Endothelial cell (in vitro differentiated cells): ENCODE results near the gene CD52. TPM values are rescaled to one million over a fixed set of nuclear protein-coding genes. Genes with fewer than 3 reads are reported as not detected.

ENCODE experiments used
- DNase-seq: peaks from one replicate; pipeline ENCODE4 v3.0.0; 2021; ENCODE audit warnings: low spot score
- H3K27ac Mint-ChIP-seq: one replicate; pipeline ENCODE4 v1.8.0; 2021; ENCODE audit warnings: mixed read lengths, inconsistent platforms; ENCODE audit not compliant: unreplicated experiment
- H3K27me3 Mint-ChIP-seq: one replicate; pipeline ENCODE4 v1.8.0; 2021; ENCODE audit warnings: mild to moderate bottlenecking, moderate library complexity, mixed read lengths, inconsistent platforms; ENCODE audit not compliant: unreplicated experiment
- H3K36me3 Mint-ChIP-seq: one replicate; pipeline ENCODE4 v1.8.0; 2021; ENCODE audit warnings: mild to moderate bottlenecking, low read depth, mixed read lengths, inconsistent platforms; ENCODE audit not compliant: unreplicated experiment
- H3K4me1 Mint-ChIP-seq: one replicate; pipeline ENCODE4 v1.8.0; 2021; ENCODE audit warnings: mild to moderate bottlenecking, mixed read lengths, inconsistent platforms; ENCODE audit not compliant: unreplicated experiment
- H3K4me3 Mint-ChIP-seq: one replicate; pipeline ENCODE4 v1.8.0; 2021; ENCODE audit warnings: mild to moderate bottlenecking, mixed read lengths, inconsistent platforms; ENCODE audit not compliant: unreplicated experiment
- H3K9me3 Mint-ChIP-seq: one replicate; pipeline ENCODE4 v1.8.0; 2021; ENCODE audit warnings: mixed read lengths, inconsistent platforms; ENCODE audit not compliant: unreplicated experiment
- total RNA-seq: library from RNA; stranded (reverse); fragmentation: NEBNext Ultra II Directional; extraction: Animal tissue kit (Norgen Biotek cat#: 25700); gene quantifications from one replicate; pipeline ENCODE4 v1.2.1, GENCODE V29; 2021; ENCODE audit not compliant: unreplicated experiment
- TF ChIP-seq, protein P1 (sequence below): fragments of 200-600 bp; sonication (generic); IDR thresholded peaks from one replicate; pipeline ENCODE4 v1.5.0; 2021; ENCODE audit warnings: antibody characterized with exemption; ENCODE audit not compliant: unreplicated experiment

Gene CD52
- total RNA-seq, 1 donor from 2014 or later, result 21.8 TPM

DNA sequence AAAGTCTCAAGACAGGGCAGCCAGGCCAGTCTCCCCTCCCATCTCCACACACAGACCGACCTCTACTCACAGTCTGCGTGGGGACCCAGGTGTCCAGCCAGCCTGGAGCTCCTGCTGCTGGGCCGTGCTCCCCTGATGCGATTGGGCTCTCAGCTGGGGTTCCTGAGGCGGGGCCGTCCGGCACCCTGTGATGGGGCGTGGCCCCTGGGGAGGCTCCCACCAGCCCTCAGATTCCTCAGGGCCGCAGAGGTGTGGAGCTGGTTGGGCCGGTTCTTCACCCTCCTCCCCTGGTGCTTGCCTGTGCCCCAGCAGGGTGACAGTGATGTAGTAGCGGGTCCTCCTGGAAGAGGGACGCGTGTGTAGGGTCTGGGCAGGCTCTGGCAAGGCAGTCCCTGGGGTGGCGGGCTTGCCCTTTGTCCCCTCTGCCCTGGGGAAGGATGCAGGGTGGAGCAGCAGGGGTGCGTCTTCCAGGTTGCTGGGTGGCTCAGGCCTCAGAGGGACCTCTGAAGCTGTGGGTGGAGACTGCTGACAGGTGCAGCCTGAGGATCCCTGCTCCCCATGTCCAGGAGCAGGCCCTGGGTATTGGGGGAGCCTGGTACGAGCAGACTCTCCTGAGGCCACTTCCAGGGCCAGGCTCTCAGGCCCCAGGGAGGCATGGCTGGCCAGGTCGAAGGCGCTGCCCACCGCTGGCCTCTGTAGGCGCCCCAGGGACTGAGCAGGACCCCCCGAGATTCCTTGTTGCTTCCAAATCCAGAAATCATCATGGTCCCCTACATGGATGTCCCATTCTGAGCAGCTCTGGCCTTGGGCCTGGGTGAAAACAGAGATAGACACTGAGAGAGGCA, 36.4 kb downstream of the CD52 start, which contains the start of gene CRYBG2:
CRYBG2 (minus strand) TSS at position 155 of the 845 bp plus-strand sequence. CDS start 7,473 bp downstream, outside the sequence.
- H3K4me3 Mint-ChIP-seq, result no peak within 1 kb of the TSS
- H3K36me3 Mint-ChIP-seq, result no peaks in the 10 kb centered on the region
- no peaks in the 10 kb centered on the region for H3K9me3 Mint-ChIP-seq
- H3K27ac Mint-ChIP-seq, result no peak within 1 kb of the TSS
- TF ChIP-seq, protein P1, sequence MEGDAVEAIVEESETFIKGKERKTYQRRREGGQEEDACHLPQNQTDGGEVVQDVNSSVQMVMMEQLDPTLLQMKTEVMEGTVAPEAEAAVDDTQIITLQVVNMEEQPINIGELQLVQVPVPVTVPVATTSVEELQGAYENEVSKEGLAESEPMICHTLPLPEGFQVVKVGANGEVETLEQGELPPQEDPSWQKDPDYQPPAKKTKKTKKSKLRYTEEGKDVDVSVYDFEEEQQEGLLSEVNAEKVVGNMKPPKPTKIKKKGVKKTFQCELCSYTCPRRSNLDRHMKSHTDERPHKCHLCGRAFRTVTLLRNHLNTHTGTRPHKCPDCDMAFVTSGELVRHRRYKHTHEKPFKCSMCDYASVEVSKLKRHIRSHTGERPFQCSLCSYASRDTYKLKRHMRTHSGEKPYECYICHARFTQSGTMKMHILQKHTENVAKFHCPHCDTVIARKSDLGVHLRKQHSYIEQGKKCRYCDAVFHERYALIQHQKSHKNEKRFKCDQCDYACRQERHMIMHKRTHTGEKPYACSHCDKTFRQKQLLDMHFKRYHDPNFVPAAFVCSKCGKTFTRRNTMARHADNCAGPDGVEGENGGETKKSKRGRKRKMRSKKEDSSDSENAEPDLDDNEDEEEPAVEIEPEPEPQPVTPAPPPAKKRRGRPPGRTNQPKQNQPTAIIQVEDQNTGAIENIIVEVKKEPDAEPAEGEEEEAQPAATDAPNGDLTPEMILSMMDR, result no peak
- peaks cover 6% of the 10 kb centered on the region for H3K27me3 Mint-ChIP-seq
- DNase-seq, result no peak
- peaks cover 25% of the 10 kb centered on the region for H3K4me1 Mint-ChIP-seq

DNA sequence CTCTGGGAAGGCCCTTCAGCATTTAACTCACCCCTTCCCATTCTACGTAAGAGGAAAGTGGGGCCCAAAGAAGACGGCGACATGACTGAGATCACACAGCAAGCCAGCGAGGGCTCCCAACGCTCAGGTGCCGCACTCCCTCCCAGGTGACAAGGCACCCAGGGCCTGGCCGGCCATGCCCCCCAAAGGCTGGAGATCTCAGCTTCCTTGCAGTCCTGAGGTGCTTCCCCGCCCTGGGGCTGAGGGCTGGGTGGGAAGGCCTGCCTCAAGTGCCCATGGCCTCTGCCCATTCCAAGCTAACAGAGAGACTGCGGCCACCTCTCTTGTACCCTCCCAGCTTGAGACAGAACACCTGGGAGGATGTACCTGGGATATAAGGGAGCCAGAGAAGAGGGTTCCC, 37.2 kb downstream of the CD52 start:
- Mint-ChIP-seq H3K27ac (no peak overlapping the region), H3K27me3 (peaks cover 7% of the 10 kb centered on the region), H3K36me3 (no peaks in the 10 kb centered on the region), H3K9me3 (no peaks in the 10 kb centered on the region), H3K4me1 (peaks cover 22% of the 10 kb centered on the region), H3K4me3 (no peak overlapping the region)
- DNase-seq, result no peak
- TF ChIP-seq, protein P1, result no peak

DNA sequence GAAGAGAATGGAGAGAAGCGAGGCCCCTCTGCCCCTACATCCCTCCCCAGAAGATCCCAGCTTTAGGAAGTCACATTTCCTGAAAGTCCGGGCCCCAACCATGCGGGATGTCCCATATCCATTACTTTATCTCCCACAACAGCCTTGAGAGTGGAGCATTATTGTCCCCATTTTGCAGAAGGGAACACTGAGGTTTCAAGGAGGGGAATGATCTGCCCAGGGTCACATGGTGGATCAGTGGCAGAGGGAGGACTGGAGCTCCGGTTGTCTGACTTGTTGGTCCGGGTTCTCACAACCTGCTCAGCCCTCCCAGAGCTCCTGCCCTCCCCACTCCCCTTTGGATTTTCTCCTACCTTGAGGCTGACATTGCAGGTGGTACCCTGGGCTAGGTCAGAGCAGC, 38.3 kb downstream of the CD52 start:
- H3K27me3 Mint-ChIP-seq, result peaks cover 12% of the 10 kb centered on the region
- no peaks in the 10 kb centered on the region for H3K9me3 Mint-ChIP-seq
- no peak overlapping the region for H3K27ac Mint-ChIP-seq
- H3K4me1 Mint-ChIP-seq, result peaks cover 17% of the 10 kb centered on the region
- TF ChIP-seq, protein P1, result no peak
- no peak overlapping the region for H3K4me3 Mint-ChIP-seq
- no peaks in the 10 kb centered on the region for H3K36me3 Mint-ChIP-seq
- no peak for DNase-seq

DNA sequence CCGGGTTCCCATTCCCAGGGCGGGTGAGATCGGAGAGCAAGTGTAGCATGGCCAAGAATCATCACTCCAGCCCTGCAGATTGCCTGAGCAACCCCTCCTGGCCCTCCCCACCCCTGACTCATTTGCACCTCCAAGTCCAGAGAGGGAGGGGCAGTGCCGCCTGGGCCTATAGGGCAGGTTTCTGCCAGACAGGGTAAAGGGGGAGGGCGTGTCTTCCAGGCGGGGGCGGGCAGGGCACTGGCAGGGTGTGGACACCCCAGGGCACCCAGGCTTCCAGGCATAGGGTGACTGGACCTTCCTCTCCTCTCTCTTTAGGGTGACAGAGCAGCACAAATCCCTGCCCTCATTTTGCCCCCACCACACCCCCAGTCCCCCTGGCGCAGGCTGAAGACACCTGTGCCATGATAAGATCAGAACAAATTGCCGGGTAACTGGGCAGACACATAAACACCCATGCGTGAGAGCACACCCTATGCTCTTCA, 39.4 kb downstream of the CD52 start:
- no peak for DNase-seq
- TF ChIP-seq, protein P1, result no peak
- Mint-ChIP-seq H3K9me3 (no peaks in the 10 kb centered on the region), H3K36me3 (no peaks in the 10 kb centered on the region), H3K4me3 (no peak overlapping the region), H3K27me3 (peaks cover 13% of the 10 kb centered on the region), H3K4me1 (peaks cover 9% of the 10 kb centered on the region), H3K27ac (no peak overlapping the region)
